CD4-positive, alpha-beta memory T cell (primary cell): ENCODE results near the gene RHOT2. TPM values are rescaled to one million over a fixed set of nuclear protein-coding genes. Genes with fewer than 3 reads are reported as not detected.

Experiments
- CTCF ChIA-PET: fragments of 350-600 bp; sonication (Branson Sonifier 250); formaldehyde crosslinking; loops from one replicate; lab custom pipeline; 2021; ENCODE audit warnings: inconsistent platforms; ENCODE audit not compliant: partially characterized antibody; lab: Charles Lee
- POLR2A ChIA-PET: fragments of 350-600 bp; sonication (Branson Sonifier 250); formaldehyde crosslinking; loops from one replicate; lab custom pipeline; 2021; ENCODE audit not compliant: partially characterized antibody; lab: Charles Lee
- DNase-seq, 5 donors: peaks; one replicate each; pipeline versions ENCODE4 v3.0.0 to v3.0.0-alpha.2; 2020 to 2022; ENCODE audit warnings: mixed read lengths in 1 of 5
- H3K27ac ChIP-seq: one replicate; pipeline ENCODE4 v1.7.0; 2013; ENCODE audit warnings: low read depth, low read length
- H3K27me3 ChIP-seq: 2 replicates; pipeline ENCODE4 v1.7.0; 2013; ENCODE audit warnings: mild to moderate bottlenecking, low read length, moderate library complexity; ENCODE audit not compliant: insufficient read depth
- H3K36me3 ChIP-seq: 2 replicates; pipeline ENCODE4 v1.7.0; 2013; ENCODE audit warnings: mild to moderate bottlenecking, low read length, moderate library complexity; ENCODE audit not compliant: insufficient read depth
- H3K4me1 ChIP-seq: 2 replicates; pipeline ENCODE4 v1.7.0; 2013; ENCODE audit warnings: mild to moderate bottlenecking, low read length, moderate library complexity; ENCODE audit not compliant: insufficient read depth
- H3K4me3 ChIP-seq, 2 donors: one replicate each; pipeline ENCODE4 v1.7.0; 2013; ENCODE audit warnings: low read length in 2 of 2, mild to moderate bottlenecking in 1 of 2
- H3K9me3 ChIP-seq, 2 donors: one replicate each; pipeline ENCODE4 v1.7.0; 2013; ENCODE audit warnings: low read length in 2 of 2, control low read depth in 1 of 2; ENCODE audit not compliant: control insufficient read depth in 1 of 2
- H3K27ac Mint-ChIP-seq, 7 donors: one replicate each; pipeline ENCODE4 v1.8.0; 2020 to 2021; ENCODE audit warnings: mixed read lengths in 7 of 7, mild to moderate bottlenecking in 6 of 7, inconsistent platforms in 3 of 7, moderate library complexity in 3 of 7
- H3K27me3 Mint-ChIP-seq, 2 donors: one replicate each; pipeline ENCODE4 v1.8.0; 2020 to 2021; ENCODE audit warnings: mixed read lengths in 2 of 2
- H3K36me3 Mint-ChIP-seq, 2 donors: one replicate each; pipeline ENCODE4 v1.8.0; 2020 to 2021; ENCODE audit warnings: mixed read lengths in 2 of 2, inconsistent platforms in 1 of 2, mild to moderate bottlenecking in 1 of 2
- H3K4me1 Mint-ChIP-seq, 4 donors: one replicate each; pipeline ENCODE4 v1.8.0; 2020 to 2021; ENCODE audit warnings: mixed read lengths in 4 of 4, mild to moderate bottlenecking in 1 of 4
- H3K4me3 Mint-ChIP-seq, 8 donors: one replicate each; pipeline ENCODE4 v1.8.0; 2020 to 2021; ENCODE audit warnings: mixed read lengths in 8 of 8, mild to moderate bottlenecking in 7 of 8, moderate library complexity in 6 of 8, inconsistent platforms in 3 of 8
- H3K9me3 Mint-ChIP-seq, 8 donors: one replicate each; pipeline ENCODE4 v1.8.0; 2020 to 2021; ENCODE audit warnings: mixed read lengths in 8 of 8, mild to moderate bottlenecking in 5 of 8, inconsistent platforms in 3 of 8, moderate library complexity in 1 of 8
- intact Hi-C: fragments of 100-400 bp; cut with micrococcal nuclease; formaldehyde crosslinking; loops from one replicate; pipeline ENCODE4 v1.15.1; 2023
- polyA plus RNA-seq, 2 donors: library from polyadenylated mRNA; unstranded; fragments of 300-500 nt; fragmentation: Illumina TruSeq; gene quantifications; one replicate each; pipeline ENCODE4 v1.2.3, GENCODE V29; 2021
- total RNA-seq, 2 experiments: library from RNA; stranded (reverse); gene quantifications; one replicate each; pipeline ENCODE4 v1.2.3, GENCODE V29; 2021

The RHOT2 gene
- total and polyA plus RNA-seq, 4 experiments from 2014 or later, result 46.6 to 263 (median 154) TPM

DNA sequence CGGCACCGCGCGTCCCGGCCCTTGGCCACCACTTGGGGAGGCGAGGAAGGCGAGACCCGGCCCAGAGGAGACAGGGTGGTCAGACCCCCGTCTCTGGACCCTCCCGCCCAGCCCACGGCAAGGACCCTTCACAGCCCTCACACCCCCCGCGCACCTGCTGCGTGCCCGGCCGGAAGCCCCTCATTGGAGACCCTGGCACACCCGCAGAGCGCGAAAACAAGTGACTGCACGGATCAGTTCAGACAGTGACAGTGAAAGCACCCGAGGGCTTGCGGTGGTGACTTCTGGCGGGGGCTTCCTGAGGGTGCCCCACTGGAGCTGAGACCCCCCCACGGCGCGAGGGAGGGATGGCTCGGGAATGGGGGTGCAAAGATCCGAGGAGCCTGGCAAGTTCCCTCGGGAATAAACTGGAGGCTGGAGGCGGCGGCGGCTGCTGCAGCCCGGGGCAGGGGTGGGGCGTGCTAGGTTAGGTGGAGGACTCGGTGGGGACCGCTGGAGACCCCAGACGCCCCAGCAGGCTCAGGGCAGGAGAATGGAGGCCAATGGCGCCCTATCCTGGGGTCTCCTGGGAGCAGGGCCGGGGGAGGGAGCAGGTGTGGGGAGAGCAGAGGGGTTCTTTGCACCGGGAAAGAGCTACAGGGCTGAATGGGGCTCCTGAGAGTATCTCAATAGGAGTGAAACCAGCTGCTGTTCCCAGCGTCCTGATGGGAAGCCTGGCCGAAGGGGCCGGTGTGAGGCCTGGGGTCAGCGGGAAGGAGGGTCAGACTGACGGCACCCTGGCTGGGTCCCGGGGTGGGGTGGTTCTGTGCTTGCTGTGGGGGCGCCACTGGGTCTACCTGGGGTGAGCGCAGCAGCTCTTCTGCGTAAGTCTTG lies 38.5 kb downstream of the RHOT2 start:
- H3K36me3 ChIP-seq, result no peaks in the 10 kb centered on the region
- H3K4me3 Mint-ChIP-seq, result peak overlapping the region in 5 of 8 donors; percentile 52 to 66 (median 59)
- ChIA-PET POLR2A (interaction anchor here (1.1 to 1.5 kb wide), 2 partner anchors 11 to 13 kb away, joined by 3 to 8 read pairs; no protein-coding TSS in a partner anchor), CTCF (interaction anchor here (1.0 to 1.3 kb wide), 3 partner anchors 9 to 26 kb away, joined by 3 to 4 read pairs (median 3); no protein-coding TSS in a partner anchor)
- peaks cover 28 to 40% of the 10 kb centered on the region in 2 donors for H3K27me3 Mint-ChIP-seq
- no peak overlapping the region for H3K27ac Mint-ChIP-seq
- peaks cover 0 to 14% (median 4%) of the 10 kb centered on the region in 4 donors for H3K4me1 Mint-ChIP-seq
- intact Hi-C loops, result no loop called here
- peaks cover 56% of the 10 kb centered on the region for H3K27me3 ChIP-seq
- no peaks in the 10 kb centered on the region for H3K9me3 ChIP-seq
- H3K4me1 ChIP-seq, result peaks cover 4% of the 10 kb centered on the region
- H3K9me3 Mint-ChIP-seq, result peaks cover 0 to 1% (median 0%) of the 10 kb centered on the region in 8 donors
- H3K27ac ChIP-seq, result no peak overlapping the region
- no peaks in the 10 kb centered on the region for H3K36me3 Mint-ChIP-seq
- no peak overlapping the region for H3K4me3 ChIP-seq
- DNase-seq, result no peak

GRCh38 chr16:707062-707538 lies 39.2 kb downstream of the RHOT2 start:
- Histone ChIP-seq H3K4me3 (no peak overlapping the region), H3K36me3 (no peaks in the 10 kb centered on the region), H3K27me3 (peaks cover 56% of the 10 kb centered on the region), H3K9me3 (no peaks in the 10 kb centered on the region), H3K27ac (no peak overlapping the region), H3K4me1 (no peaks in the 10 kb centered on the region)
- Mint-ChIP-seq H3K4me1 (peaks cover 0 to 12% (median 4%) of the 10 kb centered on the region in 4 donors), H3K27me3 (peaks cover 28 to 40% of the 10 kb centered on the region in 2 donors), H3K9me3 (peaks cover 0 to 1% (median 0%) of the 10 kb centered on the region in 8 donors), H3K4me3 (peak overlapping the region in 1 of 8 donors; percentile 38), H3K36me3 (no peaks in the 10 kb centered on the region), H3K27ac (no peak overlapping the region)
- no peak for DNase-seq
- intact Hi-C loops, result no loop called here
- ChIA-PET POLR2A (interaction anchor here (0.8 to 1.5 kb wide), 4 partner anchors 8 to 81 kb away, joined by 3 to 8 read pairs (median 4); partner anchors contain the start of genes CHTF18 and RPUSD1), CTCF (interaction anchor here (0.9 to 1.3 kb wide), 4 partner anchors 9 to 26 kb away, joined by 3 to 4 read pairs (median 4); no protein-coding TSS in a partner anchor)

GRCh38 chr16:708019-708418 lies 40.1 kb downstream of the RHOT2 start:
- H3K27me3 Mint-ChIP-seq, result peaks cover 20 to 38% of the 10 kb centered on the region in 2 donors
- intact Hi-C loops, result no loop called here
- Histone ChIP-seq H3K36me3 (no peaks in the 10 kb centered on the region), H3K4me3 (no peak overlapping the region), H3K27me3 (peaks cover 56% of the 10 kb centered on the region), H3K27ac (no peak overlapping the region), H3K9me3 (no peaks in the 10 kb centered on the region), H3K4me1 (no peaks in the 10 kb centered on the region)
- H3K9me3 Mint-ChIP-seq, result no peaks in the 10 kb centered on the region
- no peaks in the 10 kb centered on the region for H3K36me3 Mint-ChIP-seq
- peak overlapping the region in 1 of 7 donors; percentile 42 for H3K27ac Mint-ChIP-seq
- no peak for DNase-seq
- ChIA-PET POLR2A (interaction anchor here (0.6 to 1.0 kb wide), 3 partner anchors 9 to 80 kb away, joined by 3 to 5 read pairs (median 3); partner anchors contain the start of genes CHTF18 and RPUSD1), CTCF (interaction anchor here (0.9 kb wide), 1 partner anchor 12 kb away, joined by 4 read pairs; no protein-coding TSS in a partner anchor)
- peaks cover 0 to 13% (median 6%) of the 10 kb centered on the region in 4 donors for H3K4me1 Mint-ChIP-seq
- H3K4me3 Mint-ChIP-seq, result peak overlapping the region in 1 of 8 donors; percentile 43

DNA sequence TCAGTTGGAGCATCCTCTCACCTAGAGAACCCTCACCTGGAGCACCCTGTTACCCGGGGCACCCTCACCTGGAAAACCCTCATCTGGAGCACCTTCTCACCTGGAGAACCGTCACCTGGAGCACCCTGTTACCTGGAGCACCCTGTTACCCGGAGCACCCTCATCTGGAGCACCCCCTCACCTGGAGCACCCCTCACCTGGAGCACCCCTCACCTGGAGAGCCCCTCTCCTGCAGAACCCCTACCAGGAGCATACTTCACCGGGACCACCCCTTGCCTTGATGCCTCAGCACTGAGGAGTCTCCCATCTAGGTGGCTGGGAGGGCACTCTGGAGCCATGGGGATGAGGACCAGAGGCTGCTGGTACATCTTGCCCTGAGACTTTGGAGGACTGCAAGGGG lies 41.0 kb downstream of the RHOT2 start:
- peaks cover 48% of the 10 kb centered on the region for H3K27me3 ChIP-seq
- H3K27me3 Mint-ChIP-seq, result peaks cover 19 to 36% of the 10 kb centered on the region in 2 donors
- POLR2A ChIA-PET, result interaction anchor here (1.4 kb wide), 1 partner anchor 13 kb away, joined by 4 read pairs; no protein-coding TSS in a partner anchor

GRCh38 chr16:709566-710499 lies 41.9 kb downstream of the RHOT2 start:
- intact Hi-C loops, result no loop called here
- DNase-seq, result no peak
- CTCF ChIA-PET, result interaction anchor here (0.7 to 6.0 kb wide), 4 partner anchors 10 to 76 kb away, joined by 3 to 84 read pairs (median 5); partner anchors contain the start of genes CHTF18, CIAO3 and RPUSD1
- no peaks in the 10 kb centered on the region for H3K36me3 Mint-ChIP-seq
- no peak overlapping the region for H3K4me3 Mint-ChIP-seq
- H3K4me3 ChIP-seq, result no peak overlapping the region
- H3K36me3 ChIP-seq, result no peaks in the 10 kb centered on the region
- no peaks in the 10 kb centered on the region for H3K9me3 Mint-ChIP-seq
- peaks cover 0 to 13% (median 6%) of the 10 kb centered on the region in 4 donors for H3K4me1 Mint-ChIP-seq
- POLR2A ChIA-PET, result interaction anchor here (0.6 to 9.0 kb wide), 4 partner anchors 11 to 26 kb away, joined by 3 to 71 read pairs (median 4); partner anchors contain the start of genes ANTKMT, CCDC78 and HAGHL
- H3K9me3 ChIP-seq, result no peaks in the 10 kb centered on the region
- H3K27me3 ChIP-seq, result peaks cover 39% of the 10 kb centered on the region
- peaks cover 6% of the 10 kb centered on the region for H3K4me1 ChIP-seq
- H3K27ac Mint-ChIP-seq, result no peak overlapping the region
- H3K27me3 Mint-ChIP-seq, result peaks cover 19 to 36% of the 10 kb centered on the region in 2 donors
- H3K27ac ChIP-seq, result no peak overlapping the region

More for the DNA sequence above, 41.0 kb downstream of the RHOT2 start:
- intact Hi-C loops, result no loop called here
- H3K4me3 Mint-ChIP-seq, result no peak overlapping the region
- Histone ChIP-seq H3K36me3 (no peaks in the 10 kb centered on the region), H3K9me3 (no peaks in the 10 kb centered on the region), H3K4me1 (no peaks in the 10 kb centered on the region), H3K27ac (no peak overlapping the region), H3K4me3 (no peak overlapping the region)
- H3K9me3 Mint-ChIP-seq, result no peaks in the 10 kb centered on the region
- no peaks in the 10 kb centered on the region for H3K36me3 Mint-ChIP-seq
- CTCF ChIA-PET, result no interaction called here
- no peak for DNase-seq
- no peak overlapping the region for H3K27ac Mint-ChIP-seq
- H3K4me1 Mint-ChIP-seq, result peaks cover 0 to 13% (median 6%) of the 10 kb centered on the region in 4 donors

DNA sequence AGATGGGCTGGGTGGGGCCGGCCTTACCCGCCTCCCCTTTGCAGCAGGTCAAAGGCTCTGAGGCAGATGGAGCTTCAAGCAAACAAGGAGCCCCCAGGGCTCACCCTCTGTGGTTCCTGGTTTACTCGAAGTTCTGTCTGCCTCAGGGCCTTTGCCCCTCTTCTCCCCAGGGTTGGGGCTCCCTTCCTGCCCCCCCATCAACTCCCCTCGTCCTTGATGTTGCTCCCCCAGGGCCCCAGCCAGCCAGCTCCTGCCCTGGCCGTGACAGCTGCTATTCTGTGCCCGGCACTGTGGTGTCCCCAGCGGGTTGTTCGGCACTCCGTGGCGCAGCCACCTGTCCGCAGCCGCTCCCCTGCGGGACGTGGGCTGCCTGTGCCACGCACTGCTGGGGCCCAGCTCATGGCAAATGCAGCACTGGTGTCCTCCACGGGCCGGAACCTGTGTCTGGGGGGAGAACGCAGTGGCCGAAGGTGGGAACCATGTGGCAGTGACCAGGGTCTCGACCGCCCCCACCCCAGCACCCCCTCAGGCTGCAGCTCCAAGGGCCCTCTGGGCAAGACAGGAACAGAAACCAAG lies 42.7 kb downstream of the RHOT2 start:
- Histone ChIP-seq H3K4me1 (peaks cover 6% of the 10 kb centered on the region), H3K9me3 (no peaks in the 10 kb centered on the region), H3K27ac (no peak overlapping the region), H3K27me3 (peaks cover 38% of the 10 kb centered on the region), H3K36me3 (no peaks in the 10 kb centered on the region), H3K4me3 (no peak overlapping the region)
- H3K4me1 Mint-ChIP-seq, result peaks cover 0 to 13% (median 6%) of the 10 kb centered on the region in 4 donors
- no peak overlapping the region for H3K4me3 Mint-ChIP-seq
- ChIA-PET CTCF (interaction anchor here (0.7 to 6.0 kb wide), 5 partner anchors 9 to 75 kb away, joined by 3 to 84 read pairs (median 3); partner anchors contain the start of genes CHTF18, CIAO3 and RPUSD1), POLR2A (interaction anchor here (0.9 to 9.0 kb wide), 3 partner anchors 11 to 15 kb away, joined by 3 to 71 read pairs (median 4); partner anchors contain the start of genes ANTKMT, CCDC78 and HAGHL)
- H3K27ac Mint-ChIP-seq, result no peak overlapping the region
- H3K27me3 Mint-ChIP-seq, result peaks cover 19 to 36% of the 10 kb centered on the region in 2 donors
- H3K9me3 Mint-ChIP-seq, result no peaks in the 10 kb centered on the region
- intact Hi-C loops, result loop anchor here (1.0 kb wide), 2 partner anchors 31 to 75 kb away; no protein-coding TSS in a partner anchor
- H3K36me3 Mint-ChIP-seq, result no peaks in the 10 kb centered on the region
- DNase-seq, result no peak
